ENCODE measurements around the gene TNFAIP8L1.

TNFAIP8L1 gene

DNA sequence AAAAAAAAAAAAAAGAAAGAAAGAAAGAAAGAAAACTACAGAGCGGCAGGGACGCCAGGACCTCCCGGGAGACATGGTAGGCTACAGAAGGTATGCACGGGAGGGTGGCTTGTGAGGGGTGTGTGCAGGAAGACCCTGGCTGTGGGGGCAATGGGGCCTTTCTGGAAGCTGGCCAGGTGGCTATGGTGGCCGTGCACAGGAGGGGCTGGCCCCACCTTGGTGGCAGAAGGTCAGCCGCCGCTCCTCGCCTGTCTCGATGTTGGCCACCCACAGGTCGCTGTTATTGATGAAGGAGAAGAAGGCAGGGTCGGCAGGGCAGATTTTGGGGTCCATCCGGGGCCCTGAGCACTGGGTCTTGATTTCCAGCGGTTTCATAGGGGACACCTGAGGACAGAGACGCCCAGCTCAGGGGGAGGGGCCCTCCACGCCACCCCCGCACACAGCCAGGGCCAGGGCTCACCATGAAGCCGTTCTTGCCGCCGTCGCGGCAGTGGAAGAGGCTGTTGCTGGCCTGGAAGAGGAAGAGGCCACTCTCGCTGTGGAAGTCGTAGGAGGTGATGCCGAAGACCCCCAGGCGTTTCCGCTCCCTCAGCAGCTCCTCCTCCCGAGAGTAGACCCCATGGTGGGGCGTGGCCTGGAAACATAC lies 64.5 kb downstream of the TNFAIP8L1 start:
- DNase-seq (ENCODE audit: low read depth), result no peak

DNA sequence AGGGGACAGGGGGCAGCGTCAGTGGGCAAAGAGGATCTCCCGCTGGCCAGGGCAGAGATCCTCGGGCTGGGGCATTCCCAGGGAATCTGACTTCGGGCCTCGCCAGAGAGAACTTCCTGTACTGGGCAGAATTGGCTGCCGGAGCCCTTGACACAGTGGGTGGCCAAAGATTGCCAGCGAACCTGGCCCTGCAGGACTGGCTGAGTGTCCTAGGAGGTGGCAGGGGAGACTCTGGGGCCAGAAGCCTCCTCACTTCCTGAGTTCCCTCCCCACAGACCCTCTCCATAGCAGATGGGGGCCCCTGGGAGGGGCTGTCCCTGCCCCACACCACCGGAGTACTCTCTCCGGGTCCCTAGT lies 65.0 kb downstream of the TNFAIP8L1 start:
- no peak for DNase-seq (ENCODE audit: low read depth)

All from stimulated activated CD8-positive, alpha-beta memory T cell treated with anti-CD3 and anti-CD28 coated beads, Interleukin-12 subunit alpha, Interleukin-12 subunit beta, amount 100 ng/mL, for 1 hour (primary cell).